DMS 273 treated with DMSO at 0.1 percent for 48 hours (cell line): Measurements from ENCODE around the gene AIRE.
"Not testable (repeated sequence)": the region's sequence is repeated elsewhere in the genome, so short reads cannot be mapped to it uniquely, and the experiment has no call there.

Experiments used
- DNase-seq: peaks from one replicate; lab custom pipeline; 2025; lab: John Stamatoyannopoulos, UW

The AIRE gene

DNA sequence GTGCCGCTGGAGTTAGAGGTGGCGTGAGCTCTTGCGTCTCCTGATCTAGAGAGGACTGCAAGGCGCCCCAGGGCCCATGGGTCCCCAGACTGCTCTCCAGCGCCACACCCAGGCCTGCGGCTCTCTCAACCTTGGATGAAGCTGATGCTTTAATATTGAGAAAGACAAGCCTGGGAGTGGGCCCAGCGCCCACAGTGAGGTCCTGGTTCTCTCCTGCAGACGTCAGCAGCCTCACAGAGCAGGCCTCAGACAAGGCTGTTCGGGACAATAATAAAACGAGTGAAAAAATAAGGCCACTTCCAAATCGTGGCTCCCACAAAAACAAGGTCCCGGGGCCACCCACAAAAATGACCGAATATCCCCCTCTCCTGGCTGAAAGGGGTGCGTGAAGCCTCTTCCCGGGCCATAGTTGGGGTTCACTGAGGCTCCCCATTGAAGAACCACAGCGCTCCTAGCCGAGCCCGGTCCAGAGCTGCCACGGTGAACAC is 18.0 kb upstream of the AIRE start:
- DNase-seq = no peak

DNA sequence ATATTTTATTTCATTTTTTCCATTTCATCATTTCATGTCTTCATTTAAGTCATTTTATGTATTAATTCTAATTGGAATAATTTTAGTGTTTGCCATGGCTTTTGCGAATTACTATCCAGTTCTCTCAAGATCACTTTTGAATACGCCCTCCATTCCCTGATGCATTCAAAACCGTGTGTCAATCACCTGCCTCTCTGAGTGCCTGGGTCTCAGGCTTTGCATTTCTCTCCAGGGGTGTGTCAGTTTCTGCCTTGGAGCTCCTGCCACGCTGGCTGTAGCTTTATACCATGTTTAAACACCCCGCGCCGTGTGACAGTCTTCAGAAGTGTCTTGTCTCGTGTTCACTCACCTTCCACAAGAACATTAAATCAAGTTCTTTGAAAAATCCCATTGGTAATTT is 16.6 kb upstream of the AIRE start:
- no peak for DNase-seq

DNA sequence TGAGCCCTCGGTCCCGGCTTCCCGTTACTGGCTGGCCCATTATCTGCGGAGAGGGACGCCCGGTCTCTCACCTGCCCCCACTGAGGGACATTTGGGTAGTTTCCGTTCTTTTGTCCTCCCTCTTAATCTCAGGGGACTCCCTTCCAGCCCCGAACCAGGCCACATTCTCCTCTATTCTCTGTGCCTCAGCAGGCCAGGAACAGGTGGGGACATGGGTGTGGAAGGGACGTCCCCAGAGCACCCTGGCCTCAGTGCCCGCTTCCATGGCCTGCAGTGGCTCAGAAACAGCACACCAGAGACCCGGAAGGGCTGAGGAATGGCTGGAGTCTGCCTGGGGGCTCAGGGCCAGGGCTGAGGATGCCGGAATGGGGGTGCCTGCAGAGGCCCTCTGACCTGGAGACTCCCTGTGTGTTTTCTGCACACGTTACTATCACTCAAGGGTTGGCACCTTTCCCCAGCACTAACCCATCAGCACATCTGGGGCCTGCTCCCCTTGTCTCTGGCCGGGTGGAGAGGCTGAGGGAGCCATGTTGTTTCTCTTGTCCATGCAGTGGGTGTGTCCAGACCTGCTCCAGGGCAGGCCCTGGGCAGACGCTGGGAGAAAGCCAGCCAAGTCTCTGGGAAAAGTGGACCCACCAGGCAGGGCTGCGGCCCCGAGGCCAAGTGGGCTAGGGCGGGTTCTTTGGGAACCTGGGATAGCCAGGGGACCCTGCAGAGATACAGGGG is 14.0 kb upstream of the AIRE start:
- DNase-seq = no peak

DNA sequence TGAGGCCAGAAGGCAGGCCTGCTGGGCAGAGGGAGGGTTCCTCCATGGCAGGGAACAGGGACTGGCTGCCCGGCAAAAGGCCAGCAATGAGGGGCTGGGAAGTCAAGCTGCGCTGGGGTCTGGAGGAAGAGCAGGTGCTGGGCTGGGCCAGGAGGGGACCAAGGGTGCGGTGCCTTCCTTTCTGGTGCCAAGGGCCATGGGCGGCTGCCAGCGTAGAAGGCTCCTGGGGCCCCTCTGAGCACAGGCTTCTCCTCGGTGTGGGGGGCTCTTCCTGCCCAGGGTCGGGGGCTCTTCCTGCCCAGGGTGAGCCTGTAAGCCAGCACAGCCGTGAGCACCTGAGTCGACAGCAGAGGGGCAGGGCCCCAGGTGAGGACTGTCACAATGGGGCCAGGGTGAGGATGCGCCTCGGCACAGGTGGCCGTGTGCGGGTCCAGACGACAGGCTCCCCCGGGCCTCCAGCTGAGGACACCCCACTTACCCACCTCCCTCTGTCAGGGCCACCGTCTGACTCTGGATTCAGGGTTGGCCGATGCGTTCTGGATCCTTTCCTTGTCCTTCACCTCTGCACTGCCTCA is 13.3 kb upstream of the AIRE start:
- no peak for DNase-seq

DNA sequence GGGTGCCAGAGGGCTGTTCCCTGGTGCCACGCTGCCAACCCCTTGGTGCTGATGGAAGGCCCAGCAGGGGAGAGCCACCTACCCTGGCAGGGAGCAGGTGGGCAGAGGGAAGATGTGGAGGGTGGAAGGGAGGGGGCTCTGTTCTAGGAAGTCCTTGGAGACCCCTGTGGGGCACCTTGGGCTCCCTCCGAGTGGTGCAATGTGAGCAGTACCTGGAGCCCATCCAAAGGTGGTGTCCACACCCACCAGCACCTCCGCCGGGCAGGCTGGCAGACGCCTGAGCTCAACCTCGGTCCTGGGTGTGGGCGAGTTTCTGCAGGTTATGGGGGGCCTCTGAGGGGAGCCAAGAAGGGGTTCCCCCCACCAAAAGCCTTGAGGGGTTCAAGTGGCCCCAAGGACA is 12.6 kb upstream of the AIRE start:
- no peak for DNase-seq

DNA sequence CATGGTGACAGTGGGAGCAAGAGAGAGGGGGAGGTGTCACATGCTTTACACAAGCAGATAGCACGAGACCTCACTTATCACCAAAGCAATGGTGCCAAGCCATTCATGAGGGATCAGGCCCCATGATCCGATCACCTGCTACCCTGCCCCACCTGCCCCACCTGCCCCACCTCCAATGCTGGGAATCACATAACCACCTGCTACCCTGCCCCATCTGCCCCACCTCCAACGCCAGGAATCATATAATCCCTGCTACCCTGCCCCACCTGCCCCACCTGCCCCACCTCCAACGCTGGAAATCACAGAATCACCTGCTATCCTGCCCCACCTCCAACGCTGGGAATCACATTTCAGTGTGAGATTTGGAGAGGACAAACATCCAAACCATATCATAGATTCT is 10.6 kb upstream of the AIRE start:
- no peak for DNase-seq

DNA sequence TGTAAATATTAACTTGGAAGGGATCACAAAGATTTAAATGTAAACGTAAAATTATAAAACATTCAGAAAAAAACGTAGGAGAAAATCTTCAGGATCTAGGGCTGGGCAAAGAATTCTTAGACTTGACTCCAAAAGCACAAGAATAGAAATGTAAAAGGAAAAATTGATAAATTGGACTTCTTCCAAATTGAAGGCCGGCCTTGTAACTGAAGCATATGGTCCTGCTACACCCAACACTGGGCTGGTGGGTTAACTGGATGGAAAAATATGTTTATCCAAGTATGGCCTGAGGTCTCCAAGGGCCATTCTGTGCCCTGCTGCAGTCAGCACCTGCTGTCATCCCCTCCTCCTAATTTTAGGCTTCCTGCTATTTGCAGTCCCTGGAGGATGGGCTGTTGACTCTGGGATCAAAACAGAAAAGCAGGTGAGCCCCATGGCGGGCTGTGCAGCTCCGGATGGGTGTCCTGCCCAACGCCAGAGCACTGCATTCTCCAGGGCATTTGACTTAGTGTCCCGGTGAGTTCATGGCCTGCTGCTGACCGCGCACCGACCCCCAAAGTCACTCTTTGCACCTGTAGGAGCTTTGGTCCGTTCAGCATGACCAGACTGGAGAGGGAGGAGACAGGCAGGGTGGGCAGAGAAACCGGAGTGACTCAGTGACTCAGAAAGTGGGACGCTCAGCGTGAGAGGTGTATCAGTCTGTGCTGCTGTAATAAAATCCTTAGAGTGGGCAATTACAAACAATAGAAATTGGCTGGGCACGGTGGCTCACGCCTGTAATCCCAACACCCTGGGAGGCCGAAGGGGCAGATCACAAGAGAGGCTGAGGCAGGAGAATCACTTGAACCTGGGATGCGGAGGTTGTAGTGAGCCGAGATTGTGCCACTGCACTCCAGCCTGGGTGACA is 6.1 kb upstream of the AIRE start:
- peak; percentile 34 for DNase-seq

DNA sequence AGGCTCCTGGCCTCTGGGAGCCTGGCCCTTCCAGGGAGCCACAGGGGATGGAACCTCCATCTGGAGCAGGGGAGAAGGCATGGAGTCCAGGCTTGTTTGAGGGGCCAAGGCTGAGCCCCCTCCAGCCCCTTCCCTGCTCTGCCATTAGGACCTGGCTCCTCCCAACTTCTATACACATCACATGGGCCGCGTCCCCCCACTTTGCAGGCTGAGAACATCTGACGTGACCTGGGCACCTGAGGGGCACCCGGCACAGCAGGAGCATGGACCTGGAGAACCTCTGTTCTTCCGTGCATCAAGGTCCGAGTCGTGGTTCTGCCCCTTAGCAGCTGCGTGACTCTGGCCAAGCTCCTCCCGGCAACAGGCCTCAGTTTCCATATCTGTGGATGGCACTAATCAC is 3.9 kb upstream of the AIRE start:
- no peak for DNase-seq

DNA sequence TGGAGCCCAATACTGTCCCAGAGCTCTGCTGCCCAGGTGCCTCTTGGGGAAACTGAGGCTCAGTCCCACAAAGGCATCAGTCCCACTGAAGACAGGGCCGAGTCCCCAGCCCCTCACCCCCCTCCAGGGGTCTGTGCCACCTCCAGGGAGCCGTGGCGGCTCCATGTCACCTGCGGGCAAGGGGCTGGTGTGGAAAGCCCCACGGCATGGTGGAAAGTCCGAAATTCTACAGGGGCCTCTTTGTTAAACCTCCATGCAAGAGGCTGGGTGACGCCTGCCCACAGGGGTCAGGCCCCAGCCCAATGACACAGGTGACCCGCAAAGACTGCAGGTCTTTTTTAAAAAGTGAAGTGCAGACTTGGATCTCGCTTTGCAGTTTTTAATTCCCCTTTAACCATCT is 3.3 kb upstream of the AIRE start:
- DNase-seq = no peak

DNA sequence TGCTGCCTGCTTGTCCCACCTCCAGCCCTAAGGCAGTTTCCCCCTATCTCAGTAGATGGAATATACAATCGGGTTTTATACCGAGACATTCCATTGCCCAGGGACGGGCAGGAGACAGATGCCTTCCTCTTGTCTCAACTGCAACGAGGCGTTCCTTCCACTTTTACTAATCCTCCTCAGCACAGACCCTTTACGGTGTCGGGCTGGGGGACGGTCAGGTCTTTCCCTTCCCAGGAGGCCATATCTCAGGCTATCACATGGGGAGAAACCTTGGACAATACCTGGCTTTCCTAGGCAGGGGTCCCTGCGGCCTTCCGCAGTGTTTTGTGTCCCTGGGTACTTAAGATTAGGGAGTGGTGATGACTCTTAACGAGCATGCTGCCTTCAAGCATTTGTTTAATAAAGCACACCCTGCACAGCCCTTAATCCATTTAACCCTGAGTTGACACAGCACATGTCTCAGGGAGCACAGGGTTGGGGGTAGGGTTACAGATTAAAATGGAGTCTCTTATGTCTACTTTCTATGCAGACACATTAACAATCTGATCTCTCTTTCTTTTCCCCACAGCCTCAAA is 2.4 kb upstream of the AIRE start:
- DNase-seq = not testable (repeated sequence)

DNA sequence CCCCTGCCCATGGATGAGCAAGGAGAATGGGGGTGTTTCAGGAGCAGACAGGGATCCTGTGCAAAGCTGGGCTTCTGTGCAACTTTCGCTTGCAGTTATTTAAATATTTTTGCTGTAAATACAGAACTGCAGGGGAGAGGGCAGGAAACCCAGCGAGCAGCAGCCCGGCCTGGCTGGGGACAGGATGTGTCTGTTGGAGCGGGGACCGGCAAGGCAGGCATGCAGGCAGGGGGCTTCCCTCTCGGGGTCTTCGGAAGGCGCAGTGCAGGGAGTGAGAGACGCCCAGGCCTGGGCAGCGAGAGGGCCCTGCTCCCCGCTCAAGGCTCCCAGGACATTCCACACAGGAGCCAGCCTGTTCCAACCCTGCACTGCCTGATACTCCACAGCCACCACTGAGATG is 1.7 kb upstream of the AIRE start:
- DNase-seq = no peak

DNA sequence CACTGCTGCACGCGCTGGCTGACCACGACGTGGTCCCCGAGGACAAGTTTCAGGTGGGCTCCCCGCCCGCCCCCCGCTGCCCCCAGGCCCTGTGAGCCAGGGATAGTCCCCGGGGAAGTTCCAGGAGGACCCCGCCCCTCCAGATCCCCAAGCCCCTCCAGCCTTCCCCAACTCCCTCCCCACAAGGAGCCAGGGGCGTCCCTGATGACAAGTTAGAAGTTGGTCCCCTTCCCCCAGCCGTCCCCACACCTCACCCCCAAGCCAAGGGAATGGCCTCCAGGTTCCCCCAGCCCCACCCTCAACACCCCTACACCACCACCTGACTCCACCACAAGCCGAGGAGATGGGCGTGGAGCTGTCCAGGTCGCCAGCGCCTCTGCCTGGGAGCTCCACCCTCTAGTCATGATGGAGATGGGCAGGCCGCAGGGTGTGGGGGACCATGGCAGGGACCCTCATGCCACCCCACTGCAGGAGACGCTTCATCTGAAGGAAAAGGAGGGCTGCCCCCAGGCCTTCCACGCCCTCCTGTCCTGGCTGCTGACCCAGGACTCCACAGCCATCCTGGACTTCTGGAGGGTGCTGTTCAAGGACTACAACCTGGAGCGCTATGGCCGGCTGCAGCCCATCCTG is 525 bp downstream of the AIRE start:
- no peak for DNase-seq

DNA sequence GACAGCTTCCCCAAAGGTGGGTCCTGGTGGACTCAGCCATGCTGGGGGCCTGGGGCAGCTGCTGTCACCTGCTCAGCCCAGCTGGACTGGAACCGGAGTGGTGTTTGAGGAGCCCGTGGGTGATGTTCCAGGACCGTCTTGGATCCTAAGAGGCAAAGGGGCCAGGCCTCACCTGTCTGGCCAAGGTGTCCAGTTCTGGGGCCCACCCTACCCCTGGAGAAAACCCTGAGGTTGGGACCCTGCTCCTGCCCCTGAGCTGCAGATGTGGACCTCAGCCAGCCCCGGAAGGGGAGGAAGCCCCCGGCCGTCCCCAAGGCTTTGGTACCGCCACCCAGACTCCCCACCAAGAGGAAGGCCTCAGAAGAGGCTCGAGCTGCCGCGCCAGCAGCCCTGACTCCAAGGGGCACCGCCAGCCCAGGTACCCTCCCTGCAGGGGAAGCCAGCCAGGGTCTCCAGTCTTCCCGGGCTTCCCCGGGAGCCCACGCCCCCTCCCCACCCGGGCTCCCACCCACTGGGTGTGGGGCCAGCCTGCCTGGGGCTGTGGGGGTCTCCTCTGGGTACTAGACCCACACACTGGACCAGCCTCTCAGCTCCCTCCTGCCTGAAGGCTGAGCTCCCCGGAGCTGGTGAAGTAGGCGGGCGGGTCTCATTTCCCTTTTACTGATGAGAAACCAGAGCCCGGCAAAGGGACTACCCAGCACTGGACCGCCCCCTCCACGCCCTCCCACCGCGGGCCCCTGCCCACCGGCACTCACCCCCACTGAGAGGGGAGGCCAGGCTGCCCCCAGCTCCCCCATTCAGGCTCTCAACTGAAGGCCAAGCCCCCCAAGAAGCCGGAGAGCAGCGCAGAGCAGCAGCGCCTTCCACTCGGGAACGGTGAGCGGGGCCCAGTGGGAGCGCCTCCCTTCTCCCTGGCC is 1.3 kb downstream of the AIRE start:
- DNase-seq = no peak

DNA sequence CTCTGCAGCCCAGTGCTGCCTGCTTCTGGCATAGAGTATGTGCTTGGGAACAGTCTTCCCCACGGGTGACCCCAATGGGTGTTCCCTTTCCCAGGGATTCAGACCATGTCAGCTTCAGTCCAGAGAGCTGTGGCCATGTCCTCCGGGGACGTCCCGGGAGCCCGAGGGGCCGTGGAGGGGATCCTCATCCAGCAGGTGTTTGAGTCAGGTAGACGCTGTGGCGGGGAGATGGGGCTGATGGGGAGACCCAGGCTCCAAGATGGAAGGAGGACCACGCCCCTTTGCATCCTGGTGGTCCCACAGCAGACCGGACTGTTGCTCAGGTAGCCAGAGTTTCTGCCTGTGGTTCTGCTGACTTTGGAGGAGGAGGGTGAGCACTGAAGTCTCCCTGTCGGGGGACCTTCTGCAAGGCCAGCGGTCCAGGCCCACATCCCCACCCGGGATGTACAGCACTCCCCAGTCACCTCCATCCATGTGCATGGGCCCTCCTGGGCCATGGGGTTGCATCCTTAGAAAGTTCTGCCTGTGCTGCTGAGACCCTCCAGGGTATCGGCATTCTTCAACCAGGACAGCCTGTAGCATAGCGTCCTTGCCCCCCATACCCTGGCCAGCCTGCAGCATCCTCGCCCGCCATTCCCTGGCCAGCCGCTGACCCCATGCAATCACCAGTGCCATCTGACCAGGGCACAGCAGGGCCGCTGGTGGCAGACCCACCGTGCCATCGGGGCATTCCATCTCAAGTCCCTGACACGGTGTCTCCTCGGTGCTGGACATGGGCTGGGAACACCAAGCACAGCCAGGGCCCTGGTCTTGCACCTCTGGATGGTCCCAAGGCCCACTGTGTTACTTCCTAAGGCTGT is 2.8 kb downstream of the AIRE start:
- DNase-seq = no peak

DNA sequence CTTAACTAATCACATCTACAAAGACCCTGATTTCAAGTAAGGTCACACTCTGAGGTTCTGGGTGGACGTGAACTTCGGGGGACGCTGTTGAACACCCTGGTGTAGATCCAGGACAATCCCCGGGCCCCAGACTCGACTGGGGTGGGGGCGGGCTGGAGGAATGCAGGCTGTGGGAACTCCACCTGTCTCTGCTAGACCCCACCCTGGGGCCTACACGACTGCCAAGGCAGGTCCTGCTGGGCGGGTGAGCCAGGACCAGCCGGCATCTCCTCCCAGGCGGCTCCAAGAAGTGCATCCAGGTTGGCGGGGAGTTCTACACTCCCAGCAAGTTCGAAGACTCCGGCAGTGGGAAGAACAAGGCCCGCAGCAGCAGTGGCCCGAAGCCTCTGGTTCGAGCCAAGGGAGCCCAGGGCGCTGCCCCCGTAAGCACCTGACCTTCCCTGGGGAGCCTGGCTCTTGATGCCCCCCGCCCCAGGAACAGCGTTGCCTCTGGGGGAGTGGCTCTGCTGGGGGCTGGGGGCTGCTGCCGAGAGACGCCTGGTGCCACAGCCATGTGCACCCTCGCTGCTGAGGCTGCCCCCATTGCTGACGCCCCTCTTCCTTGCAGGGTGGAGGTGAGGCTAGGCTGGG is 3.8 kb downstream of the AIRE start:
- DNase-seq = no peak

DNA sequence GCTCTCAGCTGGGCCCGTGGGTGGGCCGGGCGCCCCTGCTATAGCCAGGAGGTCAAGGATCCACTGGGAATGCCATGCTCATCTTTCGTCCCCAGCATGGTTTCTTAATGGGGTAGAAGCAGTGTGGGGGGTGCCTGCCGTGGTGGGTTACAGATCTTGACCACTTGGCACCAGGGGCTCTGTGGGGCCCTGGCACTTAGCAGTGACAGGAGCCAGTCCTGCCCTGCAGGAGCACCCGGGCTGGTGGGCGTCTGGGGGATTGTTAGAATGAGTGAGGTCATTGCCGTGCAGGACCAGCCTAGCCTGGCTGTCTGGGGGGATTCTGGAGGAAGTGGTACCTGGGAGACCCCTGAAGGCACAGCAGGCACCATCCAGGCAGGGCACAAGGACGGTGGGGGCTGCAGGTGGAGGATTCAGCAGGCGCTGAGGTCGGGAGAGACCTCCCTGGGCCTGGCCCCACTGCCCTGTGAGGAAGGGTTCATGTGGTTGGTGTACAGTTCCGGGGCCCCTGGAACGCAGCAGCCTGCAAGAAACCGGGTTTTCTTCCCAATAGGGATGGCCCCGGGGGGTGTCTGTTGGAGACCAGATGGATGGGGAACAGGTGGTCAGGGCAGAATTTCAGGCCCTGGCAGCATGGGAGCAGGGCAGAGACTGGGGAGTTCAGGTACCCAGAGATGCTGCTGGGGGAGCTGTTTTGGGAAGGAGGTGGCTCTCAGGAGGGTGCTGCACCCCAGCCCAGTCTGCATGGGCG is 4.8 kb downstream of the AIRE start:
- DNase-seq = no peak

DNA sequence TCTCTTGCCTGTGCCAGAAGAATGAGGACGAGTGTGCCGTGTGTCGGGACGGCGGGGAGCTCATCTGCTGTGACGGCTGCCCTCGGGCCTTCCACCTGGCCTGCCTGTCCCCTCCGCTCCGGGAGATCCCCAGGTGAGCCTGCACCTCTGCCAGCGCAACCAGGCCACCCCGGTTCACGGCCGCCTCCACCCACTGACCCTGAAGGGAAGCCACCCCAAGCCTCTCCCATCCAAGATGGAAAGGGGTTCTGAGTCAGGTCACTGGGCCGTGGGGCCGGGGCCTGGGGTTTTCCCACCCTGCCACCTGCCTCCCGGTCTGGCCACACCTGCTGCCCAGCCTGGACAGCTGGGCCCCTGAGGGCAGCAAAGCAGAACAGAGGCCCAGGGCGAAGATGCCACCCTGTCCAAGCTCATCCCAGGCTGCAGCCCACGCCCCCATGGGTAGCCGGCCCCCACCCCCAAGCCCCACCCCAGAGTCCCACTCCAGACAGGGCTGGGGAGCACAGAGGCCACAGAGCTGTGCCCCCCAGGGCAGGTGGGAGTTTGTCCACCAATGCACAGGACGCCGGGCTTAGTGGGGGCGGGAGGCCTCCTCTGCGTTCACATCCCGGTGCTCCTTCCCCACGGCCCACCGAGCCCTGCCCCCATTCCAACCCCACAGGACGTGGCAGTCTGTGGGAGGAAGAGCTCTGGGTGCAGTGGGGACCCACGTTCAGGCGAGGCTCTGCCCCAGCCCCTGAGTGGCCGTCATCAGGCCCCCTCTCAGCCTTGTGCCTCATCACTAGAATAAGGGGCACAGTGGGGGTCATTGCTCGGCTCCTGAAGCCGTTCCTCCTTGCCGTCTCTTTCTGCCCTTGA is 5.6 kb downstream of the AIRE start:
- DNase-seq = no peak
